ENCODE measurements around the gene EZR.

Gene EZR

DNA sequence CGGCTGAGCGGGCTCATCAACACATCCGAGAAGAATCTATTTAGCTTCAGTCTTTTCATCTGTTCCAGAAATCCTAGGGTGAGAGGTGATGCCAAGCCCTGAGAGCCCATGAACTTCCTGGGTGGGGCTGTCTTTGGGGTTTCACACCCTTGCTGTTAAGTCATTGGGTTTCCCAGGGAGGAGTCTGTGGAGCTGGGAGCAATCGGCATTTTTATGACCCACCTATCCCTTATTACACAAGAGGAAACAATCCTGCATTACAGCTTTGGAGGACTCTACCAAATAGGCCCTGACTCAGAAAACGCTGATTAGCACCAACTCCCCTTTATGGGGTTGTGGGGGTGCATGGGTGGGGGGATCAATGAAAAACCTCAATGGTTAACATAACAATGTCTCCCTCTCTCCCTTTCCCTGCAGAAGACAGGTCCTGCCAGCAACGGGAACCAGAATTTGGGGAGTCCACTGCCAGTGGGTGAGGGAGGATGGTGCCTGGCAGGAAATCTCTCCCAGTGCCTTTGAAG, 46.3 kb downstream of the EZR start:
- no peak for DNase-seq

DNA sequence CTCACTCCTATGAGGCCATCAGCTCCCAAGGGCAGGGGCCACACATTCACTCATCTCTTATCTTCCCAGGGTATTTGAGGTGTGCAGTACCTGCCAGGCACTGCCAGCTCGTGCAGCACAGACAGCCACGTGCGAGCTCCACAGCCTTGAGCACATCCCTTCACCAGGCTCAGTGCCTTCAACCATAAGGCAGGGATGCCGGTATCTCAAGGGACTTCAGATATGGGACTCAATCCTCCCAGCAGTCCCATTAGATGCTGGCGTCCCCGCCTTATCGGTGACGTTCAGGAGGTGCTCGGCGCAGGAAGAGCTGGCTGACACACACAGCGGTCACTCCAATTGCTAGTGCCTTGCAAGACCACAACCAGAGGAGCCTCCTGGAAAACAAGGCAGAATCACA, 47.0 kb downstream of the EZR start:
- no peak for DNase-seq

DNA sequence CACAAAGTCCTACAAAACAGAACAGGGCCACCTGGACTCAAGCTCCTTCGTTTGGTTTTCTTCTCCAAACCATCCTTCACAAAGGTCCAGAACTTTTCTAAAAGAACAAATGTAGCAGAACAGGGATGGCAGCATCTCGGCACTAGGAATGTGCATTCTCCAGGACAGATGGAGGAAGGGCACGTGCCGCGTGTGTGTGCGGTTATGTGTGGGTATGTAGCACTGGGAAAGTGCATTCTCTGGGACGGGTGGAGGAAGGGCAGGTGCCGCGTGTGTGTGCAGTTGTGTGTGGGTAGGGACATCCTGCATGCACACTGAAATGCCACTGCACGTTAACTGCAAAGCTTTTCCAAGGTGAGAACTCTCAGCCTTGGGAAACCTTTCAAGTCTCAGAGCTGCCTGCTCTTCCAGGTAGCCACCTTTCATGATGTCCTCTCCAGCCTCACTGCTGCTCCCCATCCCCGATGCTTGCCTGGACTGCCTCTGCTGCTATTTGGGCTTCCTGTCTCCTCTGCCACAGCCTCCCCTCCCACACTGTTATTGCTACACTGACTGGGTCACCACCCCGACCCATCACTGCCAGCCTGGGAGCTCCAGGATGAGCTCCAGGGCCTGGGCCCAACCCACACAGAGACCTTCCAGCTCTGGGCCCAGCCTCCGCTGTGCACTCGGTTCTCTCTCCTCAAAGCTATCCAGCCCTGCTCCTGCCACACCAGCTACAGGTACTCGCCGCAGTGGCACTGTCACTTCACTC, 47.6 kb downstream of the EZR start:
- DNase-seq, result no peak

DNA sequence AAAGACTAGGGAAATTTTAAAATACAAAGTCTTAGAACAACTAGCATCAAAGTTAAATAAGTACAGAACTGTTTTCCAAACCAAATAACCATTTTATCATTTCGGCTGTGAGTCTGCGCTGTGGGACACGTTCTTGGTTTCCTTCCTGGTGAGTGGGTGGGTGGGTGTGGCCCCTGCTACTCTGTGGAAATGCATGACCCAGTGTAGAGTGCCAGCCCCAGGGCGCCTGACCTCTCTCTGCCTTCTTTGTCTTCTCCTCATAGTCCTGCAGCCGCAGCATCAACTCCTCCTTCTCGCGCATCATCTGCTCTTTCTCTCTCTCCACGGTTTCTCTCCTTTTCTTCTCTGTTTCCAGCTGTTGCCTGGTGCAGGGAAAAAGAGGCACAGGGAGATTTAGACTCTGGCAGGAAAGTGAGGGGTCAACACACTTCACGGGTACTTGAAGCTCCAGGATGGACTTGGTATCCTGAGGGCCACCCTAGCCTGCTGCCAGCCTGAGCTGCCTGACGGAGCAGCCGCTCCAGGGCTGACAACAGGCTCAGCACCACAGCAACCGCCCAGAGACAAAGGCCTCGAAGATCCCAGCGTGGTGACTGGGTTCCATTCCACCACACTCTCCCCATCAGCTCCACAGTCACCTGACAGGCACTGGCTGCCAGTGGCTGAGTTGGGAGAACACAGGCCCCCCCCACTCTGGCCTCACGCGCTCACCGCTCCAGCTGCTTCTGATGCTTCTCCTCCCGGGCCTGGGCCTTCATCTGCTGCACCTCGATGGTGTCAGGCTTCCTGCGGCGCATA, 48.4 kb downstream of the EZR start:
- peak; percentile 41 for DNase-seq

DNA sequence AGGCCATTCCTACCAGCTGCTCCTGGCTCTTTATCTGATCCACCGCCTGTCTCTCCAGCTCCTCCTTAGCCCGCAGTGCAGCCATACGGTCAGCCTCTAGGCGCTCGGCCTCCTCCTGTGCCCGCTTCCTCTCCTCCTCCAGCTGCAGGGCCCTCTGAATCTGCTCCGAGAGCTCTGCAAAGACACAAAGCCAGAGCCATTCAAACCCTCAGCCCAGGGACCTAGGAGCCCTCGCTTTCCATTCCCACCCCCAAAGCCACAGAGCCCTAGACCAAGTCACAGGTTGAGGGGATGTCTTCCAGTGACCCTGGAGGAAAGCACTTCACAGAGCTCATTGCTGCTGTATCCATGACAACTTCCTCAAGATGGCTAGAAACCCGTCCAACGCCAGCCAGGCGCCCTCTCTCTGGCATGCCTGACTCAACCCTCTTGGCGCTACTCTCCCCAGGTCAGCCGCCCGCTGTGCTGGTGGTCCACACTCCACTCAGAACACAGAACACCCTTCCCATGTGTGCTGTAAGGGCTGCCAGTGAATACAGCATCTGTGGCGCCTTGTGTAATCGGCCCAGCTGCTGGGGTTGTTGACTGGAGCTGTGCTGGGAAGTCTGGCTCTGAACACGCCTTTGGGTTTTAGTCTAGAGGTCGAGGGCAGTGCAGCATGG, 49.3 kb downstream of the EZR start:
- peak; percentile 71 for DNase-seq

DNA sequence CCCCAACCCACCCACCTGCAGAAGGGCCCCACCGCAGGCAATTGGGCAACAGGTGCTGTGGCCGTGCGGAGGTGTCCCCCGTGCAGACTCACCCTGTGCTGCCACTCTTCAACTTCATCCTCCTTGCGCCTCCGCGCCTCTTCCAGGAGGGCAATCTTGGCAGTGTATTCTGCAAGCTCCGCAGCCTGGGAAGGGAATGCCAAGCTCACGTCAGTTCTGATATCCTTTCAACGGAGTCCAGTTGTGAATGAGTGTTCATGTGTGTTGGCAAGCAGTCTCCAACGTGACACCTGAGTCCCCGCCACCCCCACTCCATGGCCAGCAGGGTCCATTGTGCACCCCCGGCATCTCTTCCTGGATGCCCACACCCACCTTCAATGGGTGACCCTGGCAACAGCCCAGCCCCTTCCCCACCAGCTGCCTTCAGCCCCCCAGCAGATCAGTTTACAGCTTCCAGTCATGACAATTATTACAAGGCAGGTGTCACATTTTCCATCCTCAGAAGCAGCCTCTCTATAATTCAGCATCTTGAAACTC, 49.9 kb downstream of the EZR start:
- DNase-seq, result no peak

DNA sequence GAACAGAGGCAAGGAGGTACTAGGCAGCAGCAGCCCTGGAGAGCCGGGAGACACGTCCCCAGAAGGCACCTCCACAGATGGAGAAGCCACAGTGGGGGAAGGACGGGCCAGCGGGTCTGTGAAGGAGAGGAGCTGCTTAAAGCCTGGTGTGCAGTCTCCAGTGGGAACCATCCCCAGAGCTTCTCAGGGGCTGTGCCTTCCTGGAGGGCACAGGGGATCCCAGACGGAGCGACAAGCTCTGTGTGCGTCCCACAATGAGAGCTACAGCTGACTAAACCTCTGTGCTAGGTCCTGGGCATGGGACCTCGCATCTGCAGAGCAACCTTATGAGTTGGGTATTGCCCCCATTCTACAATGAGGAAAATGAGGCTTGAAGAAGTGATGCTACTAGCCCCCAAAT, 50.7 kb downstream of the EZR start:
- DNase-seq, result no peak

DNA sequence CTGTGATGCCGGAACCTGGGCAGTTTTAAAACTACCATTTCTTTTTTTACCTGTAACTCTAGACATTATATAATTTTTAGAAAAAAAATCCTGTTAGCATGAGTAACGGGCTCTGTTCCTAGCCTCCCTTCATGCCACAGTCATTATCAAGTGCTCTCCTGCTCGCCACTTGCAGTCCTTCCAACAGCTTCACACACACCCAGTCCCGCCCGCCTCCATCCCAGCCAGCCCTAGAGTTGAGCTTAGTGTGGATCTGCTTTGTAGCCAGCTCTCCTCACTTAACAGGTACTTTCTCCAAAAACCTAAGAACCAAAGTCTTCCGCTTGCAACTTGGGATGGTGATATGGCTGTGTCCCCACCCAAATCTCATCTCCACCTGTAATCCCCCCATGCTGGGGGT, 51.5 kb downstream of the EZR start:
- no peak for DNase-seq

DNA sequence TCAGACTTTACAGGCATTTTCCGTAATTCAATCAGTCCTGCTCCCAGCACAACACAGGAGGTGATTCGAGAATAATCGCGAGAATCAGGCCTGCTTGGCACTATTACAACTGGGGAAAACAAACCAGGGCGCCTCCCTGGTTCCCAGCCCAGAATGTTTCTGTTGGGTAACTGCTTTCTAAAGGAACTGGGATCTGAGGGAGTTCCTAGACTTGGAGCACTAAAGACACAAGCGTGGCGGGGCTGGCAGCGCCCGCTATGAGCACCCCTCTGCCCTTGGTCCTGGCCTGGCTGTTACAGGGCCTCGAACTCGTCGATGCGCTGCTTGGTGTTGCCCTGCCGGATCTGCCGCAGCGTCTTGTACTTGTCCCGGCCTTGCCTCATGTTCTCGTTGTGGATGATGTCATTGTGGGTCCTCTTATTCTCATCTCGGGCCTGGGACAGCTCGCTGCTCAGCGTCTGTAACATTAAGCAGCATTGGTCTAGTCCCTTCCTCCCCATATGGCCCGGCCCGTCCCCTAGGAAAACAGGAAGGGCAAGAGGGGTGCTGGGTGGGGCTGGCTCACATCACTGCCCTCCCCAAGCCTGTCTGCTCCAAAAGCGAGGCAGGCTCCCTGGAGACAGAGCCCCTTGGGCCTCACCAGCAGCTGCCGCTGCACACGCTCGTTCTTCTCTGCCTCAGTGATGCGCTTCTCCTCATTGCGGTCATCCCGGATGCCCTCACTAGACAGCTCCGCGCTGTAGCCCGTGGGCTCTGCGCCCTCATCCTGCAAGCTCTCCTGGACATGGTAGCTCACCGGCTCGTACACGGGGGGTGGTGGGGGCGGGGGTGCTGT, 52.3 kb downstream of the EZR start:
- DNase-seq, result peak; percentile 52

DNA sequence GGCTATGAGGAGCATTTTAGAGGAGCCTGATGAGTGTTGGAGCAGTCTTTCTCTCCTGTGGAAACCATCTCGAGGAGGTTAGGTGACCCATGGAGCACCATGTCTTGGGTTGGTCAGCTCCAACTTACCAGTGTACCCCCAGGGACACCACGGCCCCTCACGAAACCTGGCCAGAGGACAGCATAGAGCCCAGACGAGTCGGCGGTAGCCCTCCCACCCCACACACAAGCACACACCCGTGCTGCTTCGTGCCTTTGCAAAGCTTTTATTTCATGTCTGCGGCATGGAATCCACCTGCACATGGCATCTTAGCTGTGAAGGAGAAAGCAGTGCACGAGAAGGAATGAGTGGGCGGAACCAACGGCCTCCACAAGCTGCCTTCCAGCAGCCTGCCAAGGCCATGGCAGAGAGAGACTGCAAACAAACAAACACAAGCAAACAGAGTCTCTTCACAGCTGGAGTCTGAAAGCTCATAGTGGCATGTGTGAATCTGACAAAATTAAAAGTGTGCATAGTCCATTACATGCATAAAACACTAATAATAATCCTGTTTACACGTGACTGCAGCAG, 53.6 kb downstream of the EZR start:
- DNase-seq, result no peak

DNA sequence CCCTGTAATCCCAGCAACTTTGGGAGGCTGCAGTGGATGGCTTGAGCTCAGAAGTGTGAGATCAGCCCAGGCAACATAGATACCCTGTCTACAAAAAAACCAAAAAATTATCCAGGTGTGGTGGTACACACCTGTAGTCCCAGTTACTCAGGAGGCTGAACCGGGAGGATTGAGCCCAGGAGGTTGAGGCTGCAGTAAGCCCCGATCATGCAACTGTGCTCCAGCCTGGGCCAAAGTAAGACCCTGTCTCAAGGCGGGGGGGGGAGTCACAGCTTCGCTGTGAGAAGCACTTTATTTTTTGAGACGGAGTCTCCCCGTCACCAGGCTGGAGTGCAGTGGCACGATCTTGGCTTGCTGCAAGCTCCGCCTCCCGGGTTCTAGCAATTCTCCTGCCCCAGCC, 54.2 kb downstream of the EZR start:
- no peak for DNase-seq

DNA sequence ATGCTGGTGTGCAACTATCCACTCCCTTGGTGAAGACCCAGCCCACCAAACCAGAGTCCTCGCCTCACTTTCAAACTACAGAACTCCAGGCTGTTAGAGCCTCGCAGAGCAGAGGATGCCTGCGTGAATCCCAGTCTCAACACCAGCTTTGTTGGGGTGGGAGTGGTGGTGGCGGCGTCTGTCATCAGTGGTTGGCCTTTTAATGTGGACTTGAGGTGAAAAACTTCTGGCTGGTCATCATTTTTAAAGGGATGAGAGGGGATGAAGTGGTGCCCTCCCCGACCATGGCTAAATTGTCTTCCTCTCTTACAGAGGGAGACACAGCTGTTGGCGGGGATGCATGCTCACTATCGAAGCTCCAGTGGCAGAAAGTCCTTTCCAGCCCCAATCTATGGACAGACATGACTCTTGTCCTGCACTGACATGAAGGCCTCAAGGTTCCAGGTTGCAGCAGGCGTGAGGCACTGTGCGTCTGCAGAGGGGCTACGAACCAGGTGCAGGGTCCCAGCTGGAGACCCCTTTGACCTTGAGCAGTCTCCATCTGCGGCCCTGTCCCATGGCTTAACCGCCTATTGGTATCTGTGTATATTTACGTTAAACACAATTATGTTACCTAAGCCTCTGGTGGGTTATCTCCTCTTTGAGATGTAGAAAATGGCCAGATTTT, 54.9 kb downstream of the EZR start:
- DNase-seq, result no peak

DNA sequence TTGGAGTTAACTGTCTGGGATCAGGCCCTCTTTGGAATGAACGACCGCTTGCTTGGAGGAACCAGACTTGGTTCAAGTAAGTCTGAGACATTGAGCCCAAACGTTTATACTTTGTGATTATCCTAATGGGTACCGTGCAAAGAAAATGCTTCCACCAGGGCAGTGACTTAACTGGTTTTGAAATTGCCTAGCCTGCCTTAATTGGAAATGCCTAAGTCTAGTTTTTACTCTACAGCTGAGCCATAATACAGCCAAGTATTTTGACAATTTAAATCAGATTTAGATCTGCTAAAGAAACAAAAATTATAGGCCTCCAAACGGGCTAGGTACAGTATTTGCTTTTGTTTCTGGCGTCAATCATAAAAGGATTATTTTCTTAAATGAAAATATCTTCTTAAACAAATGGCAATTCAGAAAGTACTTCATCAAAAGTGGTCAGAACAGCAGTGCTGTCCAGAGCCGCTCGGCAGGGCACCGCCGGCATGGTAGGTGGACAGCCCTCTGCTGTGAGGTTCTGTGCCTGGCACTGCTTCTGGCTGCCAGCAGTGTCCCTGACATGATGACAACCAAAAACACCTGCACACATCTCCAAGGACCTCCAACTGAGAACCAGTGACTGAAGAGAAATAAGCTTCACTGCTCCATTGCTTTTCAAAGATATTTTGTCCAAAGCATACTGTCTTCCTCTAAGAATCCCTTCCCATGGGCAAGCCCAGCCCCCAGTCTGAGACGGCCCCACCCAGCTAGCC, 55.6 kb downstream of the EZR start:
- DNase-seq, result no peak

DNA sequence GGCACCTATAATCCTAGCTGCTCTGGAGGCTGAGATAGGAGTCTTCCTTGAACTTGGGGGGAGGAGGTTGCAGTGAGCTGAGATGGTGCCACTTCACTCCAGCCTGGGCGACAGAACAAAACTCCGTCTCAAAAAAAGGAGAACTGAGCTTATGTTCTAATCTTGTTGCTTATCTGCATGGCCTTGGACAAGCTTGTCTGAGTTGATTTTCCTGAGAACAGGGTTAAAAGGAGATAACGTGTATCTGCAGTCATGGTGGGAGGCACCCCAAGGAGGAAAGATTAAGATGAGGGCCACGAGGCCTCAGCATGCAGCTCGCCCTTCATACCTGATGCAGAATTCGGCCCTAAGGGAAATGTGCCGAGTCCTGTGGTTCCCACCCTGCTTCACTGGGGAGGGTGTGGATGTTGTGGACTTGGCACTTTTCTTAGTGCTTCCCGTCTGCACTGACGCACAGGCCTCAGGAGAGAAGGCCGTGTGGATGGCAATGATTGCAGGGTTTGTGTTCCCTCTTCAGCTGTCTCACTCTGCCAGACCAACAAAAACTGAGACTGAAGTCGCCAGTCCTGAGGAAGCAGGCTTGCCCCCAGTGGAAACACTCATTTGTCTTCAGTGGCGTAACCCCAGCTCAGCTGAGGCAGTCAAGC, 56.3 kb downstream of the EZR start:
- no peak for DNase-seq

DNA sequence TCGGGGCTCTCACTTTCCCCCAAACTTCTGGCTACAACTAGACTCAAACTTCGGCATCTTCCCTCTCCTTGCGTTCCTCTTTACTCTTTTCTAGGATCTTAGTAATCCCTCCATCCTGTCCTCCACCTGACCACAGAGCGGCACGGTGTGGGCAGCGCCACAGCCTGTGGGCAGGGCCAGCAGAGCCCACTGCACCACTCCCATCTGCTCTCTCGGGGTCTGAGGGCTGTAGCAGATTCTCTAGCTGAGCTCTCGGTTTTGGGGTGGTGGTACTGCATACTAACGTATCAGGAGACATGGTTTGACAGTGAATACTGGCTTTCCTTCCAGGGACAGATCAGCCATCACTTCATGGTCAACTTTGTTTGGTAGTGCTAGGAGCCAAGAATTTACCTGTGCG, 57.4 kb downstream of the EZR start:
- DNase-seq, result no peak

DNA sequence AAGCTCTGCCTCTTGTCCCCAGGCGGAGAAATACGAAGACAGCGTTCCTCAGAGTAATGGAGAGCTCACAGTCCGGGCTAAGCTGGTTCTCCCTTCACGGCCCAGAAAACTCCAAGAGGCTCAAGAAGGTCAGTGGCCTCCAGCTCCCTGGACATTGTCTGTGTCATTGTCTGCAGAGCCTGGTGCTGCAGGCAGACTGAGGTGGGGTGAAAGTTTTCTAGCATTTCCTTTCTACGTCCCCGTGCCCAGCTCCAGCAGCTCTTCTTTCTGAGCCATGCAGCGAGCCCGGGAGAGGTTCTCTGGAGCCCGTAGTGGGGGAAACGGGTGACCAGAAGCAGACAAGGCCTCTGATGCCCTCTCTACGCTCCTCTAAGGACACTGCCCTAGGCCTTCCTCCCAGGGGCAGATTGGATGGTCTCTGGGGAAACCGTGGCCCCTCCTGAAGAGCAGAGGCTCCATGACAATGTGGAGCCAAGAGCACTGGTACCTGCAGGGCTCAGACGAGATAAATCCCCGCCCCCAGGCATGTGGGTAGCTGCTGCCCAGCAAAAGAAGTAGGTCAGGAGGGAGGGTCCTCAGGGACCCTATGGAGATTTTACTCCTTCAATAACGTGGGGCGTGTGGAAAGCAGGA, 58.4 kb downstream of the EZR start:
- no peak for DNase-seq

DNA sequence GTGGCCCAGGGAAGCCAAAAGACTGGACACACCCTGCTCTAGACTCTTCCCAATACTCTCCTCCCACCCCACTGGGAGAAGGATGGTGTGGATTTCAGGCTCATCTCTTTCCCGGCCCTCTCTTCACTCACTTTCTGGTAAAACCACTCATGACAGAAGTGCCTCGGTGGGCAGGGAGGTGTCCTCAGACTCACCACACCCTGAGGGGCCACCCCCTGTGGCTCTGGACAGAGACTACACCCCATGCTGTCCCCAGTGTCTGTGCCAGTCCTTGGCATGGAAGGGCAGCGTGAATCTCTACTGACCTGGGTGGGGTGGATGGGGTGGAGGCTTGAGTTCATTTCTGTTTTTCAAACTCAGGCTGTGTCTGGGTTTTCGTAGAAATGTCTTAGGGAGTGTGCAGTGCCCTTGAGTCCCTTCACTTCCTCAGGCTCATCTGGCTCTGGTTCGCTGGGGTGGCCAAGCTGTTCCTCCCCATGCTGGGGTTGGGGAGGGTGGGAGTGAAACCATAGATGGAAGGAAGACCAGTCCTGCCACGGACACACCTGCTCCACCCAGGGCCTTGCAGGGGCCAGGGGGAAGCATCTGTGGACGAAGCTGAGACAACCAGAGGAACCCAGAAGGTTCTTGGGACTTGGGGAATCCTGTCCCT, 59.1 kb downstream of the EZR start:
- DNase-seq, result no peak

DNA sequence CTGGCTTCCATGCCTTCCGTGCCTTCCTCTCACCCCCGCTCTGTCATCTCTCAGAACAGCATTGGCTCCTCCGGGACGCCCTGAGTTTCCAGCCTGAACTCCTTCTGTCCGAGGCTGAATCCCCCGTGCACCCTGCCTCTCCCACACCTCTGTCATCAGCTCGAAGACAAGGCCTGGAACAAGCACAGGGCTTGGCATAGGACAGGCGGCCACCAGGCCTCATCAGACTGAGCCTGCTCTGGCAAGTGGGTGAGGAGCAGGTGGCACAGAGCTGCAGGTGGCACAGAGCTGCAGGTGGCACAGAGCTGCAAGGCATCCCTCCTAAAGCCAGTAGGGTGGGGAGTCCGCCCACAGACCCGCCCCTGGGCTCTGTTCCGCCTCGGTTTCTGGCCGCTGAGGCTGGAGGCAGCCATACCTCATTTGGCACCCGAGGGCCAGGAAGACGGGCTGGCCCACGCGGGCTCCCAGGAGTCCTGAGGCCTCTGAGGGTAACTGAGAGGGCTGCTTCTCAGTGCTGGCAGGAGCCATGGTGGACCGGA, 60.2 kb downstream of the EZR start:
- DNase-seq, result no peak

DNA sequence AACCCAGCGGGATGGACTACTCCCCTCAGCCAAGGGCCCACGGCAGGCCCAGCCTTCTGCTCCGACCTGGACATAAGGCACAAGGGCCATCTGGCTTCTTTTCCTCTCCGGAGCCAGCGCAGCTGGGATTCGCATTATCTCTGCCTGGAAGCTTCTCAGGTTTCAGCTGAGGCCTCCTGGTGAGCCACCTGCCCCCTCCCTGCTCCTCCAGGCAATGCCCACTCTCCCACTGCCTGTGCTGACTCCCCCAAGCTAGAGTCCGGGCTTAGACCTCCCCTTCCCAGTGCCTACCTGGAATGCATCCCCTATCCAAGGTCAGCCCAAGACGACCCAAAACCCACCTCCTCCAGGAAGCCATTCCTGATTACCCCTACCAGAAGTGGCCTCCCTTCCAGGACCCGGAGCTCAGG, 60.7 kb downstream of the EZR start:
- no peak for DNase-seq

Measured in midbrain (tissue), 1 donor.